ENCODE measurements around the gene LRRC45.

GRCh38 chr17:82062984-82063368 lies 39.9 kb downstream of the LRRC45 start:
- no peak for TF ChIP-seq POLR2A (IDR thresholded peaks at IDR 0.05)
- no peak for TF ChIP-seq CTCF (IDR thresholded peaks at IDR 0.05)
- TF ChIP-seq EP300 (IDR thresholded peaks at IDR 0.05), result no peak
